Right atrium auricular region (tissue), 2 donors: ENCODE results near the gene MT3. TPM values are rescaled to one million over a fixed set of nuclear protein-coding genes. Genes with fewer than 3 reads are reported as not detected.

Experiments
- DNase-seq: peaks from one replicate; pipeline ENCODE4 v3.0.0-alpha.2; 2019; ENCODE audit warnings: low spot score
- H3K27ac ChIP-seq, 2 donors: fragments of 200-600 bp; sonication (generic); 1 replicate in 1 of 2; 2 replicates in 1 of 2; pipeline ENCODE4 v1.5.1; 2016 to 2019
- H3K27me3 ChIP-seq, 2 donors: fragments of 200-600 bp; sonication (generic); one replicate each; pipeline versions ENCODE4 v1.5.1 to v1.6.0; 2017 to 2019
- H3K36me3 ChIP-seq: fragments of 200-600 bp; sonication (generic); one replicate; pipeline ENCODE4 v1.5.1; 2016
- H3K4me1 ChIP-seq, 2 donors: fragments of 200-600 bp; sonication (generic); one replicate each; pipeline versions ENCODE4 v1.5.1 to v1.6.0; 2017 to 2019
- H3K4me3 ChIP-seq, 2 donors: fragments of 200-600 bp; sonication (generic); 1 replicate in 1 of 2; 2 replicates in 1 of 2; pipeline ENCODE4 v1.5.1; 2017 to 2019; ENCODE audit warnings: mild to moderate bottlenecking in 1 of 2, moderate library complexity in 1 of 2
- H3K9me3 ChIP-seq, 2 donors: fragments of 200-600 bp; sonication (generic); one replicate each; pipeline ENCODE4 v1.5.1; 2019
- CTCF ChIP-seq, 2 donors: fragments of 200-600 bp; sonication (generic); IDR thresholded peaks; one replicate each; pipeline ENCODE4 v1.5.1; 2019; ENCODE audit warnings: antibody characterized with exemption in 2 of 2
- total RNA-seq, 2 donors: library from RNA; depleted of rRNA; stranded (reverse); fragments of >200 nt; gene quantifications; one replicate each; pipeline ENCODE4 v1.1.0, GENCODE V29; 2016

MT3 gene
- total RNA-seq, 2 donors from 2014 or later: not detected

GRCh38 chr16:56559109-56559508, 30.2 kb upstream of the MT3 start:
- H3K27ac ChIP-seq: no peak overlapping the region
- no peaks in the 10 kb centered on the region for H3K4me1 ChIP-seq
- H3K9me3 ChIP-seq: no peaks in the 10 kb centered on the region
- no peak for DNase-seq
- no peak for TF ChIP-seq CTCF (IDR thresholded peaks at IDR 0.05)
- no peaks in the 10 kb centered on the region for H3K27me3 ChIP-seq
- no peaks in the 10 kb centered on the region for H3K36me3 ChIP-seq
- H3K4me3 ChIP-seq: no peak overlapping the region

- no peak overlapping the region for H3K27ac ChIP-seq
- no peaks in the 10 kb centered on the region for H3K36me3 ChIP-seq
- H3K27me3 ChIP-seq: no peaks in the 10 kb centered on the region
- no peaks in the 10 kb centered on the region for H3K9me3 ChIP-seq
- DNase-seq: no peak
- no peak overlapping the region for H3K4me3 ChIP-seq
- H3K4me1 ChIP-seq: no peaks in the 10 kb centered on the region
- TF ChIP-seq CTCF (IDR thresholded peaks at IDR 0.05): no peak
Observed at GRCh38 chr16:56560447-56560846, 28.9 kb upstream of the MT3 start.

DNA sequence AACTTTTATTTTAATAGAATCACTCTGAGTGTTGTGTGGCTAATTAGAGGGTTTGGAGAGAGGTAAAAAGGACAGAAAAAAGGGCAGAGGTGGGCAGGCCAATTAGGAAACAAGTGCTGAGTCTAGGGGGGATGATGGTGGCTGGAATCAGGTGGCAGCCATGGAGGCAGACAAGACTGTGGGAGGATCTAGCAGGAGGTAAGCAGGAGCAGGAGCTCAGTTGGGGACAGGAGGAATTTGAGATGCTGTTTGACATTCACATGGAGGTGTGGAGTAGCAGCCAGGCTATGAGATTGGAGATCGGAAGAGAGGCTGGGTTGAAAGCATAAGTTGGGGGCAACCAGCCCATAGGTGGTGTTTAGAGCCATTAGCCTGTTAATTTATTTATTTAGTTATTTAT, 28.2 kb upstream of the MT3 start:
- DNase-seq: no peak
- H3K9me3 ChIP-seq: no peaks in the 10 kb centered on the region
- H3K4me3 ChIP-seq: no peak overlapping the region
- no peaks in the 10 kb centered on the region for H3K36me3 ChIP-seq
- TF ChIP-seq CTCF (IDR thresholded peaks at IDR 0.05): no peak
- no peak overlapping the region for H3K27ac ChIP-seq
- H3K4me1 ChIP-seq: no peaks in the 10 kb centered on the region
- H3K27me3 ChIP-seq: no peaks in the 10 kb centered on the region

GRCh38 chr16:56564793-56565477, 24.4 kb upstream of the MT3 start, which contains the start of gene MT4:
Gene MT4 (plus strand): TSS chr16:56565073. CDS start chr16:56565129, 56 bp downstream.
- Histone ChIP-seq H3K9me3 (no peaks in the 10 kb centered on the region), H3K36me3 (no peaks in the 10 kb centered on the region), H3K4me1 (no peaks in the 10 kb centered on the region), H3K4me3 (no peak within 1 kb of the TSS), H3K27me3 (no peaks in the 10 kb centered on the region), H3K27ac (no peak within 1 kb of the TSS)
- no peak for TF ChIP-seq CTCF (IDR thresholded peaks at IDR 0.05)
- DNase-seq: no peak

DNA sequence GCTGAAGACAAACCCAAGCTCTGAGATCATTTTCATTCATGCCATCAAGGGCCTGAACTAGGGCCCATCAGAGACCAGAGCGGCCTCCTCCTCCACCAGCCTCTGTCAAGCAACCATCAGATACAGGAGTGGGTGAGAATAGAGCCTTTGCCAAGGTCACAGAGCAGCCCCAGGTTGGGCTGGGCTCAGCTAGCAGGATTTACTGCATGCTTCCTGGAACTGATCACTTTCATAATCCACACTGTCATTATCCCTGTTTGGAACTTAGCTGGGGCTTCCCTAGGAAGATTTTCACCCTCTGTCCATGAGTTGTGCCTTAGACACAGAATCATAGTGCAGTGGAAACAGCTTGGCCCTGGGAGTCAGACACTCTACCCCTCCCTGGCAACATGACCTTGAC, 19.4 kb upstream of the MT3 start:
- H3K27me3 ChIP-seq: no peaks in the 10 kb centered on the region
- H3K4me1 ChIP-seq: no peaks in the 10 kb centered on the region
- TF ChIP-seq CTCF (IDR thresholded peaks at IDR 0.05): no peak
- H3K27ac ChIP-seq: no peak overlapping the region
- H3K9me3 ChIP-seq: no peaks in the 10 kb centered on the region
- no peaks in the 10 kb centered on the region for H3K36me3 ChIP-seq
- no peak overlapping the region for H3K4me3 ChIP-seq
- no peak for DNase-seq

GRCh38 chr16:56571525-56571924, 17.8 kb upstream of the MT3 start:
- no peak for DNase-seq
- no peak overlapping the region for H3K4me3 ChIP-seq
- H3K36me3 ChIP-seq: no peaks in the 10 kb centered on the region
- TF ChIP-seq CTCF (IDR thresholded peaks at IDR 0.05): no peak
- no peak overlapping the region for H3K27ac ChIP-seq
- H3K9me3 ChIP-seq: no peaks in the 10 kb centered on the region
- H3K4me1 ChIP-seq: no peaks in the 10 kb centered on the region
- no peaks in the 10 kb centered on the region for H3K27me3 ChIP-seq
